ENCODE results near the gene SPATA2L. TPM values are rescaled to one million over a fixed set of nuclear protein-coding genes. Genes with fewer than 3 reads are reported as not detected.

The SPATA2L gene
- total RNA-seq, 1 donor from 2014 or later: 7.5 TPM

- no peaks in the 10 kb centered on the region for H3K9me3 Mint-ChIP-seq (ENCODE audit: unreplicated experiment)
- H3K4me3 Mint-ChIP-seq (ENCODE audit: unreplicated experiment): peak within 1 kb of the TSS; percentile 97
- H3K27ac Mint-ChIP-seq (ENCODE audit: unreplicated experiment): peak within 1 kb of the TSS; percentile 72
- no peak for TF ChIP-seq CTCF (IDR thresholded peaks at IDR 0.05; ENCODE audit: unreplicated experiment)
- peaks cover 8% of the 10 kb centered on the region for H3K4me1 Mint-ChIP-seq (ENCODE audit: unreplicated experiment)
- peak; percentile 91 for DNase-seq (ENCODE audit: low spot score)
- H3K27me3 Mint-ChIP-seq (ENCODE audit: unreplicated experiment): peaks cover 12% of the 10 kb centered on the region
- H3K36me3 Mint-ChIP-seq (ENCODE audit: low read depth, unreplicated experiment): peaks cover 35% of the 10 kb centered on the region
Measured at GRCh38 chr16:89657442-89658220, 43.9 kb downstream of the SPATA2L start, which contains the start of the genes CHMP1A and SPATA33. Gene CHMP1A (minus strand): TSS chr16:89657708. CDS start chr16:89657588, 120 bp downstream. Gene SPATA33 (plus strand): TSS chr16:89657836. CDS start chr16:89657912, 76 bp downstream.

- TF ChIP-seq CTCF (IDR thresholded peaks at IDR 0.05; ENCODE audit: unreplicated experiment): no peak
- peaks cover 32% of the 10 kb centered on the region for H3K36me3 Mint-ChIP-seq (ENCODE audit: low read depth, unreplicated experiment)
- H3K27ac Mint-ChIP-seq (ENCODE audit: unreplicated experiment): peak overlapping the region; percentile 72
- no peaks in the 10 kb centered on the region for H3K9me3 Mint-ChIP-seq (ENCODE audit: unreplicated experiment)
- H3K4me3 Mint-ChIP-seq (ENCODE audit: unreplicated experiment): peak overlapping the region; percentile 87
- no peak for DNase-seq (ENCODE audit: low spot score)
- peaks cover 12% of the 10 kb centered on the region for H3K27me3 Mint-ChIP-seq (ENCODE audit: unreplicated experiment)
- H3K4me1 Mint-ChIP-seq (ENCODE audit: unreplicated experiment): peaks cover 8% of the 10 kb centered on the region
Measured at GRCh38 chr16:89656435-89657121, 44.9 kb downstream of the SPATA2L start.

GRCh38 chr16:89655062-89655643 is 46.4 kb downstream of the SPATA2L start:
- Mint-ChIP-seq H3K9me3 (ENCODE audit: unreplicated experiment) (no peaks in the 10 kb centered on the region), H3K27ac (ENCODE audit: unreplicated experiment) (no peak overlapping the region), H3K36me3 (ENCODE audit: low read depth, unreplicated experiment) (peaks cover 26% of the 10 kb centered on the region), H3K4me3 (ENCODE audit: unreplicated experiment) (peak overlapping the region; percentile 87), H3K4me1 (ENCODE audit: unreplicated experiment) (peaks cover 8% of the 10 kb centered on the region), H3K27me3 (ENCODE audit: unreplicated experiment) (peaks cover 10% of the 10 kb centered on the region)
- DNase-seq (ENCODE audit: low spot score): no peak
- no peak for TF ChIP-seq CTCF (IDR thresholded peaks at IDR 0.05; ENCODE audit: unreplicated experiment)

- Mint-ChIP-seq H3K36me3 (ENCODE audit: low read depth, unreplicated experiment) (peaks cover 24% of the 10 kb centered on the region), H3K27me3 (ENCODE audit: unreplicated experiment) (peaks cover 8% of the 10 kb centered on the region), H3K27ac (ENCODE audit: unreplicated experiment) (peak overlapping the region; percentile 61), H3K4me1 (ENCODE audit: unreplicated experiment) (peaks cover 7% of the 10 kb centered on the region), H3K4me3 (ENCODE audit: unreplicated experiment) (peak overlapping the region; percentile 42), H3K9me3 (ENCODE audit: unreplicated experiment) (no peaks in the 10 kb centered on the region)
- no peak for TF ChIP-seq CTCF (IDR thresholded peaks at IDR 0.05; ENCODE audit: unreplicated experiment)
- no peak for DNase-seq (ENCODE audit: low spot score)
Measured at GRCh38 chr16:89653656-89654295, 47.7 kb downstream of the SPATA2L start.

Data from endothelial cell (in vitro differentiated cells).